CD4-positive, alpha-beta T cell (primary cell): Measurements from ENCODE around the gene PRAMEF1. TPM values are rescaled to one million over a fixed set of nuclear protein-coding genes. Genes with fewer than 3 reads are reported as not detected.
"Not testable (repeated sequence)": the region's sequence is repeated elsewhere in the genome, so short reads cannot be mapped to it uniquely, and the experiment has no call there.

ENCODE experiments used
- ATAC-seq: fragments of 200-7000 bp; cut with Tn5 transposase; one replicate; pipeline ENCODE4 v1.10.0; 2022; ENCODE audit warnings: mild to moderate bottlenecking; ENCODE audit not compliant: poor library complexity
- CTCF ChIA-PET: fragments of 350-600 bp; sonication (Branson Sonifier 250); formaldehyde crosslinking; loops from one replicate; lab custom pipeline; 2021; ENCODE audit warnings: antibody characterized with exemption, inconsistent platforms; lab: Charles Lee
- POLR2A ChIA-PET: fragments of 350-600 bp; sonication (Branson Sonifier 250); formaldehyde crosslinking; loops from one replicate; lab custom pipeline; 2021; ENCODE audit warnings: antibody characterized with exemption, inconsistent platforms; lab: Charles Lee
- DNase-seq, 14 experiments: peaks; one replicate each; pipeline ENCODE4 v3.0.0-alpha.2; 2013 to 2020; ENCODE audit warnings: mixed read lengths in 2 of 14
- H3K27ac ChIP-seq, 2 donors: one replicate each; pipeline versions ENCODE4 v1.5.1 to v1.7.0; 2013; ENCODE audit warnings: low read length in 2 of 2, low read depth in 1 of 2, mild to moderate bottlenecking in 1 of 2
- H3K27me3 ChIP-seq, 2 experiments: 1 replicate in 1 of 2; 2 replicates in 1 of 2; pipeline versions ENCODE4 v1.6.1 to v1.7.0; 2013; ENCODE audit warnings: low read length in 2 of 2, control low read depth in 1 of 2, mild to moderate bottlenecking in 1 of 2, moderate library complexity in 1 of 2; ENCODE audit not compliant: insufficient read depth in 2 of 2, control insufficient read depth in 1 of 2
- H3K36me3 ChIP-seq: one replicate; pipeline ENCODE4 v1.6.1; 2013; ENCODE audit warnings: low read length, control low read depth; ENCODE audit not compliant: insufficient read depth
- H3K4me1 ChIP-seq: one replicate; pipeline ENCODE4 v1.6.1; 2013; ENCODE audit warnings: low read length, control low read depth; ENCODE audit not compliant: insufficient read depth
- H3K4me3 ChIP-seq: one replicate; pipeline ENCODE4 v1.5.1; 2013; ENCODE audit warnings: mild to moderate bottlenecking, low read length, moderate library complexity
- H3K9me3 ChIP-seq, 2 experiments: 1 replicate in 1 of 2; 2 replicates in 1 of 2; pipeline versions ENCODE4 v1.6.1 to v1.7.0; 2013; ENCODE audit warnings: low read length in 2 of 2, mild to moderate bottlenecking in 2 of 2, control low read depth in 1 of 2, moderate library complexity in 1 of 2; ENCODE audit not compliant: control insufficient read depth in 1 of 2, insufficient read depth in 1 of 2
- H3K27ac Mint-ChIP-seq: one replicate; pipeline ENCODE4 v1.8.0; 2020; ENCODE audit warnings: mixed read lengths
- H3K27me3 Mint-ChIP-seq: one replicate; pipeline ENCODE4 v1.8.0; 2021; ENCODE audit warnings: mixed read lengths
- H3K36me3 Mint-ChIP-seq: one replicate; pipeline ENCODE4 v1.8.0; 2021; ENCODE audit warnings: low read depth, mixed read lengths
- H3K4me1 Mint-ChIP-seq: one replicate; pipeline ENCODE4 v1.8.0; 2021; ENCODE audit warnings: low read depth, mixed read lengths
- H3K4me3 Mint-ChIP-seq: one replicate; pipeline ENCODE4 v1.8.0; 2020; ENCODE audit warnings: mild to moderate bottlenecking, mixed read lengths
- H3K9me3 Mint-ChIP-seq: one replicate; pipeline ENCODE4 v1.8.0; 2020; ENCODE audit warnings: mixed read lengths
- CTCF ChIP-seq: fragments of 200-600 bp; IDR thresholded peaks from one replicate; pipeline ENCODE4 v1.8.0; 2022; ENCODE audit warnings: antibody characterized with exemption, mild to moderate bottlenecking
- intact Hi-C, 2 experiments: fragments of 100-400 bp; cut with DNase I in 1 of 2; cut with micrococcal nuclease in 1 of 2; formaldehyde crosslinking; loops; one replicate each; pipeline versions ENCODE4 v1.15.1 to v1.9.0; 2023 to 2025; cut with DNase I, micrococcal nuclease
- polyA plus RNA-seq, 2 donors: library from polyadenylated mRNA; unstranded; fragments of 120-200 nt; gene quantifications; one replicate each; pipeline ENCODE4 v1.2.1, GENCODE V29; 2013
- total RNA-seq, 174 experiments: library from RNA in 2 of 174; stranded (reverse) in 2 of 174; gene quantifications; one replicate each; pipeline ENCODE4 v1.2.3 and lab custom pipeline; 2021 to 2026

Gene PRAMEF1, protein sequence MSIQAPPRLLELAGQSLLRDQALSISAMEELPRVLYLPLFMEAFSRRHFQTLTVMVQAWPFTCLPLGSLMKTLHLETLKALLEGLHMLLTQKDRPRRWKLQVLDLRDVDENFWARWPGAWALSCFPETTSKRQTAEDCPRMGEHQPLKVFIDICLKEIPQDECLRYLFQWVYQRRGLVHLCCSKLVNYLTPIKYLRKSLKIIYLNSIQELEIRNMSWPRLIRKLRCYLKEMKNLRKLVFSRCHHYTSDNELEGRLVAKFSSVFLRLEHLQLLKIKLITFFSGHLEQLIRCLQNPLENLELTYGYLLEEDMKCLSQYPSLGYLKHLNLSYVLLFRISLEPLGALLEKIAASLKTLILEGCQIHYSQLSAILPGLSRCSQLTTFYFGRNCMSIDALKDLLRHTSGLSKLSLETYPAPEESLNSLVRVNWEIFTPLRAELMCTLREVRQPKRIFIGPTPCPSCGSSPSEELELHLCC
- not detected for total RNA-seq
- not detected for polyA plus RNA-seq (2013, experiment 1 of 2)
- polyA plus RNA-seq (2013, experiment 2 of 2) = not detected
- total RNA-seq (lab: John Stamatoyannopoulos, UW) = 0 reads per million in 172 experiments

- H3K4me1 Mint-ChIP-seq, ATAC-seq, H3K36me3 Mint-ChIP-seq, H3K27ac ChIP-seq, H3K4me3 Mint-ChIP-seq, intact Hi-C loops, H3K9me3 ChIP-seq, H3K36me3 ChIP-seq, H3K4me1 ChIP-seq, H3K27me3 Mint-ChIP-seq, H3K4me3 ChIP-seq, POLR2A ChIA-PET, DNase-seq, H3K27ac Mint-ChIP-seq, CTCF ChIA-PET, H3K9me3 Mint-ChIP-seq, H3K27me3 ChIP-seq: not testable (repeated sequence)
Measured at GRCh38 chr1:12791097-12791496, at the start of gene PRAMEF1. TSS of gene PRAMEF1 (plus strand) at chr1:12791397. CDS start at chr1:12793228, 1,831 bp downstream.

GRCh38 chr1:12741946-12742345, 49.3 kb upstream of the PRAMEF1 start:
- H3K27me3 Mint-ChIP-seq = peaks cover 77% of the 10 kb centered on the region
- Histone ChIP-seq H3K27me3 (peaks cover 16 to 40% of the 10 kb centered on the region in 2 experiments), H3K27ac (no peak overlapping the region), H3K4me1 (no peaks in the 10 kb centered on the region), H3K9me3 (peaks cover 0 to 2% of the 10 kb centered on the region in 2 experiments), H3K4me3 (no peak overlapping the region), H3K36me3 (no peaks in the 10 kb centered on the region)
- ChIA-PET POLR2A (no interaction called here), CTCF (interaction anchor here (0.6 kb wide), 1 partner anchor 474 kb away, joined by 3 read pairs; no protein-coding TSS in a partner anchor)
- intact Hi-C loops = loop anchor here in 1 of 2 experiments (2.0 kb wide), 1 partner anchor 19 kb away; no protein-coding TSS in a partner anchor
- no peak overlapping the region for H3K4me3 Mint-ChIP-seq
- no peaks in the 10 kb centered on the region for H3K4me1 Mint-ChIP-seq
- no peak for DNase-seq
- H3K9me3 Mint-ChIP-seq = peaks cover 8% of the 10 kb centered on the region
- no peak overlapping the region for H3K27ac Mint-ChIP-seq
- no peak for TF ChIP-seq CTCF
- H3K36me3 Mint-ChIP-seq = no peaks in the 10 kb centered on the region
- no peak for ATAC-seq

DNA sequence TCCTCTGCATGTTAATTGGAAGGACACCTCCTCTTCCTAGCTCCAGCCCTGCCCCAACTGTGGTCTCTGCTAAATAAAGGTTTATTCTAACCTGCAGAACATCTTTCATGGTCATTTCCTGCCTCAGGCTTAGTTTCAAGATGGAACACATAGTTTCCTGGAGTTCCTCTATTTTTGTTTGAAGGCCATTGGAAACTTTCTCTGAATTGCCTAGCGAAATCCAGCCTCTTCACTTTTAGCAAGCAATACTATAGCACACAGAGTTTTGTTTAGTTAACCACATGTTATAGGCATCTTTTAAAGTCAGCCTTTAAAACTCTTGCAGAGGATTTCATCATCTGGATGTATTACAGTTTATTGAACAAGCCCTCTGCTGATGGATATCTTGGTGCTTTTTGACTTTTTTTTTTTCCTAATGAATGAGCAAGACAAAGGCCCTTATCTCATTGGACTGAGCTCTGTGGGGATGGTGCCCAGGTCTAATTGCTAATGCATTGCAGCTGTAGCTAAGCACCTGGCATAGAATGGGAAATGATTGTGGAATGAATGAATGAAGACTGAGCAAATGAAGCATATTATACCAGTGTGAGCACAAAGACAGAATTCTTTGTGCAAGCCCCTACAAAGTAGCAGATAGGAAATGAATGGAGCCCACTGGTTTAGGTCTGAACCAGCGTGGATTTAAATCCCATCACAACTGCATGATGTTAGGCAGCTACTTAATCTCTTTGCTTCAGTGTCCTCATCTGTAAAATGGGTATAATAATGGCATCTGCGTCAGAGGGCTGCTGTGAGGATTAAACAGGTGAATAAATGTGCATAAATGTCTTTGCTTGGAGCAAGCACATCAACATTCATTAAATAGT, 45.8 kb upstream of the PRAMEF1 start:
- no peak for TF ChIP-seq CTCF
- ChIA-PET POLR2A (no interaction called here), CTCF (no interaction called here)
- H3K4me1 ChIP-seq = no peaks in the 10 kb centered on the region
- ATAC-seq = no peak
- intact Hi-C loops = no loop called here
- H3K4me3 ChIP-seq = no peak overlapping the region
- H3K36me3 ChIP-seq = no peaks in the 10 kb centered on the region
- no peak for DNase-seq
- peaks cover 11 to 32% of the 10 kb centered on the region in 2 experiments for H3K9me3 ChIP-seq
- H3K27me3 Mint-ChIP-seq = peaks cover 74% of the 10 kb centered on the region
- H3K9me3 Mint-ChIP-seq = peaks cover 15% of the 10 kb centered on the region
- H3K36me3 Mint-ChIP-seq = no peaks in the 10 kb centered on the region
- H3K27me3 ChIP-seq = peaks cover 25 to 34% of the 10 kb centered on the region in 2 experiments
- no peaks in the 10 kb centered on the region for H3K4me1 Mint-ChIP-seq
- no peak overlapping the region for H3K27ac ChIP-seq
- no peak overlapping the region for H3K4me3 Mint-ChIP-seq
- no peak overlapping the region for H3K27ac Mint-ChIP-seq
